Inflammatory macrophage treated with lipopolysaccharide for 4 hours (primary cell): ENCODE results near the gene ATP5PO.
"Not testable (repeated sequence)": the region's sequence is repeated elsewhere in the genome, so short reads cannot be mapped to it uniquely, and the experiment has no call there.

Source experiments
- DNase-seq: peaks from one replicate; pipeline ENCODE4 v3.0.0-alpha.2; 2020

Gene ATP5PO

DNA sequence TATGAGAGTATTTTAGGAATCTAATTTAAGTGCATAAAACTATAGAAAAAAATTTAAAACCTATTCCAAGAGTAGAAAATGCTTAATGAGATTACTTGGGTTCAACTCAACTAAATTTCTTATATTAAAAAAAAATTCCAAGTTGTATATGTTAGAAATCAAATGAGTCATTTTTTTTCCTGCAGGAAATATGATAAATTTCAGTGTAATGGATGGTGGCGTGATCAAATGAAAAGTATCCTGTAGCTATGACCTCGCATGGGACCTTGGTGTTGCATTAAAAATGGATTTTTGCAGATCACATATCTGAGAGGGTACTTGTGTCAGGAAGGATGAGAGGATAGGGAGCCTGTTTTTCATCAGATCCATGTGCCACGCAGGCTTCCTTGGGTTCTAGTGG, 17.9 kb downstream of the ATP5PO start:
- no peak for DNase-seq

DNA sequence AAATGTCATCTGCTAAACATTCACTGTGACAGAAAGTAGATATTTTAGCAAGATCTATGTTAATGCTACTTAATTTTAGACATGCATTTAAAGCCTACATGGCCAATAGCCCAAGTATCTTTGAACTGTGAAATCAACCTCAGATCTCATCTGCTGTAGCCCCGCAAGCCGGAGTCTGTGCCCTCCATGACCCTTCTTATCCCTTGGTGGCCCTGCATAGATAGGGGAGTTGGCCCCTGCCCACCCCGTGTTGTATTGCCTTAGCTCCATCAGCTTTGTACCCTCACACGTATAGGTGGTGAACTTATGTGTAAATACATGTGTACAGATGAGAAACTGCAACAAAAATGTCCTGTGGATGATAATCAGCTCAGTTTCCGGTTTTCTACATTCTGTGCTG, 18.5 kb downstream of the ATP5PO start:
- DNase-seq, result no peak

DNA sequence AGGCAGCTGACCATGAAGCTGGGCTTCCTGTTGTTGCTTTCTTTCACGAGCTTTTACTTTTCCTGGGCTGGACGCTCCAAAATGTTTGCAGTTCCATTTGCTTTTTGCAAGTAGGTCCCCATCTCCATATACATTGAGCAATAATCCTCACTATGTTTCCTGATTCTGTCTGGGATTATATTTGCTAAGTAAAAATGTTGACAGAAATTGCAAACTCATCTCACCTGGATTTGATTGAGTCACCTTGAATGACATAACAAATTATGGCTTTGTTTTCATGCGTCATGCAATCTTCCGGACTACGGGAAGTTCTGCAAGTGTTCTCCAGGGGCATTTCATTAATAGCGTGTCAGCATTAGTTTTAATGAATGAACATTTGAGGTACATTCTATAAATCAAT, 18.9 kb downstream of the ATP5PO start:
- no peak for DNase-seq

- DNase-seq, result no peak
Measured at GRCh38 chr21:33895356-33895755, 20.2 kb downstream of the ATP5PO start.

DNA sequence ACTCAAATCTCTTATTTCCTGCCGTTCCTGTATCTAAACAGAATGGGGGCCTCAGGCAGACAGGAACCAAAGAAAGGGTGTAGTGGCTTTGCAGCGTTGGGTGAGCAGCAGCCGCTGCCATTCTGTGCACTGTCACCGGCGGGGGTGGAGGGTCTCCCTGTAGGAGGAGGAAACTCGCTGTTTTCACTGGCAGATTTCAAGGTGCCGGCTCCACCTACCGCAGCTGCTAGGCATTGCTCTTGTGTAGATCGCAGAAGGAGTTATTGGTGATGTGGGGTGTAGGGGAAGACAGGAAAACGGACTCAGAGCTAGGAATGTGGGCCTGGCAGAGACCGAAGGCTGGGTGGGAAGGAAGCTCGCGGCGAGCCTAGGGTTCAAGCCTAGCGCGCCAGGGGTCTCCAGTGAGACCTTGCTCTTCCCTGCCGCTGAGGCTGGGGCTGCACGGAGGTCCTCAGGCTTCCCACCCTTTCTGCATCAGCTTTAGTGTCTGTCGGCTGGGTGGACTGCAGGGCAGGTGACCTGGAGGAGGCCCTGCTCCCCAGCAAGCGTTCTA, 20.8 kb downstream of the ATP5PO start:
- peak; percentile 73 for DNase-seq

GRCh38 chr21:33893917-33894316, 21.7 kb downstream of the ATP5PO start:
- no peak for DNase-seq

DNA sequence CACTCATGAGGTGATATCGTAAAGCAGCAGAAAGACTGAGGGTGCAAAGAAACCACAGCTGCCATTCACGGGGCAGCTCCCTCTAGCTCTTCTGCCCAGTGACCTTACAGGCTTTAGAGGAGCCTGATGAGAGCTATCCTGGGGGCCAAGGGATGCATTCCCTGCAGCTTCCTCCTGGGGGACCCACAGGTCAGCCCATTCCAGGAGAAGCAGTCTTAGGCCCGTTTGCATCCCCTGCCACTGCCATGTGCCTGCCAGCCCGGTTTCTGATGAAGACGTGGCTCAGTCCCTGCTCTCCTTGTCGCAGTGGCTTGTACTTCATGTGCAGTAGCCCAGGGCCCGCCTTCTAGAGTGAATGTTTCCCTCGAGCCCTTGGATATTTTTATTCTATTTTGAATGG, 22.8 kb downstream of the ATP5PO start:
- no peak for DNase-seq

GRCh38 chr21:33890187-33890586, 25.4 kb downstream of the ATP5PO start:
- DNase-seq, result no peak

DNA sequence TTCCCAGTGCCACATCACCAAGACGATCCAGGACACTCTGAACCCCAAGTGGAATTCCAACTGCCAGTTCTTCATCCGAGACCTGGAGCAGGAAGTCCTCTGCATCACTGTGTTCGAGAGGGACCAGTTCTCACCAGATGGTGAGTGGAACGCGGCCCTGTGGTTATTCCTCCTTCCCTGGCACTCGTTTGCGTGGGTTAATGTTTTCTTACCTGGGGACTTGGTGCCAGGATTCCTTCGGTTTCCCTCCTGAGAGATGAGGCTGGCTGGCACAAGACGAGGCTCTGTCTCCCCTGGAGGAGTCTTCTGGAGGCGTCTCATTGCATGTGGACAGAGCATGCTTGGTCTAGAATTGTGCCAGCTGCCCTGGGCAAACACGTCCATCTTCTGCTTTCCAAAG, 29.3 kb downstream of the ATP5PO start:
- no peak for DNase-seq

GRCh38 chr21:33885172-33885514, 30.5 kb downstream of the ATP5PO start:
- DNase-seq, result no peak

GRCh38 chr21:33884376-33885171, 31.0 kb downstream of the ATP5PO start:
- DNase-seq, result no peak

DNA sequence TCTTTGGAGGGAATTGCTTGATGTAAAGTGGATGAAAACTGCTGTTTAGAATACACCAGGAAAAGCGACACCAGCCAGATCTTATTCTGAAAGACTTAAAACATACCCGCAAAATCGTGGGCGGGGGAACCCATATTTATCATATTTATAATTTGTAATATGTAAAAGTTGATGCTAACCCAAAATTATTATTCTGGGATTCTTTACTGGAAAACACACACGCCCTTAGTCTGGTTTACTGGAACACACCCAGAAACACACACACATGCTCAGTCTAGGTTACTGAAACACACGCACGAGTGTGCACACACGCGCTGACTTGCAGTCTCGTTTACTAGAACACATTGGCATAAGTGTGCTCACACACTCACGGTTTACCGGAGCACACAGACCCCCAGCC, 32.5 kb downstream of the ATP5PO start:
- DNase-seq, result no peak

DNA sequence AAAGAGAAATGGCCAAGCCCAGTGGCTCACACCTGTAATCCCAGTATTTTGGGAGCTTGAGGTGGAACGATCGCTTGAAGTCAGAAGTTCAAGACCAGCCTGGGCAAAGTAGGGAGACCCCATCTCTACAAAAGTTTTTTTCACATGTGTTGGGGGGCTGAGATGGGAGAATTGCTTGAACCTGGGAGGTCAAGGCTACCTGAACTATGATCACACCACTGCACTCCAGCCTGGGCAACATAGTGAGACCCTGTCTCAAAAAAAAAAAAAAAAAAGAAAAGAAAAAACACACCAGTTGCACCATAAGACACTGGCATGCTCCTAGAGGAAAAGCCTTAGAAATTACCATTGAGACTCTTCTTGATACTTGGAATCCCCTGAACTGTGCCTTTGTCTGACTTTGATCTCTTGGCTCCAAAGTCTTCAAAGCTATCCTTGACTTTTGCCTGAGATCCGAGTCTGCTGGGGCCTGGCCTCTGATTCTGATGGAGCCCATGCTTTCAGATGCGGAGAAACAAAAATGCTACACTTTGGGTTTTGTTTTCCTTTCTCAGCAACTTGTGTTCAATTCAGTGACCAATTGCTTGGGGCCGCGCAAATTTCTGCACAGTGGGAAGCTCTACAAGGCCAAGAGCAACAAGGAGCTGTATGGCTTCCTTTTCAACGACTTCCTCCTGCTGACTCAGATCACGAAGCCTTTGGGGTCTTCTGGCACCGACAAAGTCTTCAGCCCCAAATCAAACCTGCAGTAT, 33.7 kb downstream of the ATP5PO start:
- no peak for DNase-seq

DNA sequence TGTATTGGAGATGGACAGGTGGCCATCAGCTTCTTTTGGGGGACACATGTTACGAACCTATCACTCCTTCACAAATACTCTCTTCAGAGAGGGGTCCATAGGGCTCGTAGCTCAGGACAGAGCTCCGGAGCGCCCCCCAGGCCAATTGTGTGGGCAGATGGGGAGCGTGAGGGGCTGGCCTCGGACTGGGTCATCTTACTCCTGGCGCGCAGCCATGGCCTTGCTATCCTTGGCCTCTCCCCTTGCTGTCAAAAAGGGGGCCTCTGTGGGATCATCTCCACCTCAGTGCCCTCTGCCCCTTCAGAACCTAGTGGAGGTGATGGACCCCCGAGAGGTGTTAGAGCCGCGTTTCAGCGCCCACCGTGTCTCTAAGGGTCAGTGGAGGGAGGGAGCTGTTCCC, 35.0 kb downstream of the ATP5PO start:
- no peak for DNase-seq

DNA sequence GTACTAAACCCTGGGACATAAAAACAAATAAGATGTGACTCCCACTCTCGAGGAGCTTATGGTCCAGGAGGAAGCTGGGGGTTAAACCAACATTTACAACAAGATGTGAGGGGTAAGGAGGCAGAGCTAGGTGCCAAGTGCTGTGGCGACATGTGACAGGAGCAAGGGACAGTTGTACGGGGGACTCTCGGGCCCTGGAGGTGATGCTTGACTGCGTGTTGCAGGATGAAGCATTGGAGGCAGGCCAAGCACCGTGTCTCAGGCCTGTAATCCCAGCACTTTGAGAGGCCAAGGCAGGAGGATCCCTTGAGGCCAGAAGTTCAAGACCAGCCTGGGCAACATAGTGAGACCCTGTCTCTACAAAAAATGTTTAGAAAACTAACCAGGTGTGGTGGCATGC, 36.8 kb downstream of the ATP5PO start:
- no peak for DNase-seq

DNA sequence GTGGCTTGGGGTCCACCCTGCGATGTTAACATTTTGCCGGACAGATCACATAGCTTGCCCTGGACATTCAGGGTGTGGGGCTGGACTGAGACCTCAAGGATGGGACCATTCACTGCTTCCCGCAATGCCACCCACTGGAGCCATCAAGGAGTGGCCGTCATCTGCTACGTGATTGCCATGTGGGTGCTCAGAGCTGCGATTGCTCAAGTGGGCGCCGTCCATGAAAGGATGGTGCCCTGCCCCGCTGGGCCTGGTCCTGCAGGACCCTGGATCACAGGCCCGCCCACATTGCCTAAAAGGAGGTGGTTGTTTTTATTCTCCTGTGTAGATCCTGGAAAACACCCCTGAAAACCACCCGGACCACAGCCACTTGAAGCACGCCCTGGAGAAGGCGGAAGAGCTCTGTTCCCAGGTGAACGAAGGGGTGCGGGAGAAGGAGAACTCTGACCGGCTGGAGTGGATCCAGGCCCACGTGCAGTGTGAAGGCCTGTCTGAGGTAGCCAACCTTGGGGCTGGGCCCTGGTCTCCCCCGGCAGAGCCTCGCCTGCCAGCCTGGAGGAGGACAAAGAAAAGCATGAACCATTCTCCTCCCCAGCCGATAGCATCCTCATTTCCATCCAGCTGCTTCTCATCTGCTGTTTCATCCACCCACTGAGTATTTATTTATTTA, 40.4 kb downstream of the ATP5PO start:
- no peak for DNase-seq

DNA sequence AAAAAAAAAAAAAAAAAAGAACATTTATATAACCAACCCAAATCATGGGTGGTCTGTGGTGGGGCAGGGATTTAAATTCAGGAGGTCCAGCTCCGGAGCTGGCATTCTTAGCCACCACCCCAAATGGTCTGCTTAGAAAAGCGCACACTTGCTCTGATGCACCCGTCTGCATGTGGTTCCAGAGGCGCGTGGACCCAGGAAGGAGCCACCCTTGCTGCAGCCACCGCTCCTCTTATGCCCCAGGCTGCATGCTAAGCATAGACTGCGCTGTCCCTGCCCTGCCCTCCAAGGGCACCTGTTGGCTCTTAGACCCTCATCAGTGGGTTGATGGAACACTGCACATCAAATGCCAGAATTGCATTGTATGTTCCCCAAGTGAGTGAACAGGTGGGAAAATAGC, 41.4 kb downstream of the ATP5PO start:
- DNase-seq, result no peak

- DNase-seq, result no peak
Measured at GRCh38 chr21:33872881-33873515, 42.6 kb downstream of the ATP5PO start.

GRCh38 chr21:33871171-33871570, 44.4 kb downstream of the ATP5PO start:
- peak; percentile 19 for DNase-seq

DNA sequence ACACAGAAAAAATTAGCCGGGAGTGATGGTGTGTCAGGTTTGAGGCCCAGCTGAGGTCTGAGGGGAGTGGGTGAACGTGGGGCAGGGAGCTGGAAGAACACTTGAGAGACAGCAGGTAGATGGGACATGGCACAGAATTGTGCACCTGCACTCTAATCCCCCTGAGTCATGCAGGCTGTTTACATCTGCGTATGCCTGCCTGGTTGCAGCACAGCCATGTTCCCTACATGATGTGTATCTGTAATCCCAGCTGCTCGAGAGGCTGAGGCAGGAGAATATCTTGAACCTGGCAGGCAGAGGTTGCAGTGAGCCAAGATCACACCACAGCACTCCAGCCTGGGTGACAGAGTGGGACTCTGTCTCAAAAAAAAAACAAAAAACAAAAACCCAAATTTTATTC, 44.8 kb downstream of the ATP5PO start:
- no peak for DNase-seq

GRCh38 chr21:33869873-33870272, 45.7 kb downstream of the ATP5PO start:
- DNase-seq, result peak; percentile 18

DNA sequence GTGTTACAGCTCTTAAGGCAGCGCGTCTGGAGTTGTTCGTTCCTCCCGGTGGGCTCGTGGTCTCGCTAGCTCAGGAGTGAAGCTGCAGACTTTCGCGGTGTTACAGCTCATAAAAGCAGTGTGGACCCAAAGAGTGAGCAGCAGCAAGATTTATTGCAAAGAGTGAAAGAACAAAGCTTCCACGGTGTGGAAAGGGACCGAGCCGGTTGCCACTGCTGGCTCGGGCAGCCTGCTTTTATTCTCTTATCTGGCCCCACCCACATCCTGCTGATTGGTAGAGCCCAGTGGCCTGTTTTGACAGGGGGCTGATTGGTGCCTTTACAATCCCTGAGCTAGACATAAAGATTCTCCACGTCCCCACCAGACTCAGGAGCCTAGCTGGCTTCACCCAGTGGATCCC, 47.7 kb downstream of the ATP5PO start:
- not testable (repeated sequence) for DNase-seq

- DNase-seq, result no peak
Measured at GRCh38 chr21:33866826-33867225, 48.8 kb downstream of the ATP5PO start.
